ENCODE data around the gene TNC.

- TF ChIP-seq CTCF (IDR thresholded peaks at IDR 0.05) (no peak), POLR2A (IDR thresholded peaks at IDR 0.05) (no peak)
Observed at GRCh38 chr9:115073456-115073855, 44.5 kb downstream of the TNC start.
